Fibroblast of lung (primary cell): ENCODE measurements around the gene EFCAB12. TPM values are rescaled to one million over a fixed set of nuclear protein-coding genes. Genes with fewer than 3 reads are reported as not detected.
"Not testable (repeated sequence)": the region's sequence is repeated elsewhere in the genome, so short reads cannot be mapped to it uniquely, and the experiment has no call there.

Experiments used
- DNase-seq, 2 donors: peaks; one replicate each; pipeline versions ENCODE4 v3.0.0 to v3.0.0-alpha.2; 2010; ENCODE audit warnings: low read depth in 2 of 2
- H2AFZ ChIP-seq: 2 replicates; pipeline ENCODE4 v1.5.1; 2012; ENCODE audit warnings: low read length, control low read depth, inconsistent platforms
- H3K27ac ChIP-seq: 2 replicates; pipeline ENCODE4 v1.5.1; 2011; ENCODE audit warnings: low read length, control low read depth; ENCODE audit not compliant: insufficient read depth
- H3K27me3 ChIP-seq: 2 replicates; pipeline ENCODE4 v1.5.1; 2011; ENCODE audit warnings: mild to moderate bottlenecking, low read length; ENCODE audit not compliant: control insufficient read depth, insufficient read depth
- H3K36me3 ChIP-seq: 2 replicates; pipeline ENCODE4 v1.5.1; 2011; ENCODE audit warnings: low read length; ENCODE audit not compliant: control insufficient read depth, insufficient read depth
- H3K4me1 ChIP-seq: 2 replicates; pipeline ENCODE4 v1.5.1; 2011; ENCODE audit warnings: low read length; ENCODE audit not compliant: control insufficient read depth, insufficient read depth; ENCODE audit errors: extremely low read depth
- H3K4me2 ChIP-seq: 2 replicates; pipeline ENCODE4 v1.5.1; 2011; ENCODE audit warnings: low read length, control low read depth; ENCODE audit not compliant: insufficient read depth; ENCODE audit errors: extremely low read depth
- H3K4me3 ChIP-seq, 4 experiments: fragments of 200-600 bp in 1 of 4; sonication (generic) in 1 of 4; replicated peaks in 1 of 4; 2 replicates each; pipeline ENCODE4 v1.5.1; 2011 to 2016; ENCODE audit warnings: low read length in 4 of 4, low read depth in 3 of 4, mild to moderate bottlenecking in 3 of 4, control low read depth in 2 of 4, inconsistent platforms in 1 of 4, mixed read lengths in 1 of 4; ENCODE audit not compliant: insufficient read depth in 1 of 4; ENCODE audit errors: control extremely low read depth in 1 of 4
- H3K79me2 ChIP-seq: 2 replicates; pipeline ENCODE4 v1.5.1; 2012; ENCODE audit warnings: mild to moderate bottlenecking, low read length, inconsistent platforms; ENCODE audit not compliant: control insufficient read depth, insufficient read depth
- H3K9ac ChIP-seq: 2 replicates; pipeline ENCODE4 v1.5.1; 2011; ENCODE audit warnings: mild to moderate bottlenecking, low read length, control low read depth; ENCODE audit not compliant: insufficient read depth
- H3K9me3 ChIP-seq: 2 replicates; pipeline ENCODE4 v1.5.1; 2012; ENCODE audit warnings: low read depth, low read length; ENCODE audit not compliant: control insufficient read depth, insufficient read depth
- H4K20me1 ChIP-seq: 2 replicates; pipeline ENCODE4 v1.5.1; 2011; ENCODE audit warnings: low read length; ENCODE audit not compliant: control insufficient read depth, insufficient read depth; ENCODE audit errors: extremely low read depth
- EZH2 ChIP-seq: IDR thresholded peaks from 2 replicates; pipeline ENCODE4 v1.5.1; 2012; ENCODE audit warnings: low read length, control low read depth, mild to moderate bottlenecking; ENCODE audit errors: missing control alignments
- polyA plus RNA-seq, 2 donors: library from polyadenylated mRNA; depleted of rRNA in 1 of 2; stranded (reverse) in 1 of 2; unstranded in 1 of 2; fragments of >200 nt; gene quantifications; 2 replicates each; pipeline ENCODE4 v1.2.1, GENCODE V29; 2011 to 2012; ENCODE audit warnings: missing spikeins in 1 of 2
- total RNA-seq: library from RNA; depleted of rRNA; stranded (reverse); fragments of >200 nt; gene quantifications from 2 replicates; pipeline ENCODE4 v1.2.1, GENCODE V29; 2014
- TF ChIP-seq, protein P1 (sequence below), 2 donors: IDR thresholded peaks in 1 of 2; conservative IDR thresholded peaks in 1 of 2; 1 replicate in 1 of 2; 2 replicates in 1 of 2; pipeline ENCODE4 v1.5.1; 2011 to 2012; ENCODE audit warnings: low read length in 2 of 2, control low read depth in 1 of 2, inconsistent platforms in 1 of 2, low read depth in 1 of 2, mild to moderate bottlenecking in 1 of 2

EFCAB12 gene
- total and polyA plus RNA-seq, 2 donors (not counting 1 experiment from before 2014, with no cell fraction given) = 0.17 TPM; not detected in 1

DNA sequence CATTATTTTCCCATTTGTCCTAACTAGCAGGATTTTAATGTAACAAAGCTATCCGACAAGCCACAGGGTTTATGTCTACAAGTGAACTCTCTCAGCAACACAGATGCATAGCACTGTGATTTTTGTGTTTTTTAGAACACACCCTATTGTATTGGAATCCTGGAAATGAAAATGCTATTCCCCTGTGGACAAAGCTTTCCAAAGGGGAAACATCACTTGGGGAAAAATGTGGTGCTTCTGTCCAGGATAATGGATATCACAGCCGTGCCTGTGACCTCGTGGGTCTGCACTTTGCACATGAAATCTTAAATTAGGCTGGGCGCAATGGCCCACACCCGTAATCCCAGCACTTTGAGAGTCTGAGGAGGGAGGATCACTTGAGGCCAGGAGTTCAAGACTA, 60.6 kb downstream of the EFCAB12 start:
- Histone ChIP-seq H3K27me3 (no peaks in the 10 kb centered on the region), H4K20me1 (no peaks in the 10 kb centered on the region), H3K4me3 (no peak overlapping the region), H3K36me3 (no peaks in the 10 kb centered on the region), H3K4me1 (no peaks in the 10 kb centered on the region), H3K79me2 (no peaks in the 10 kb centered on the region), H3K4me2 (no peak overlapping the region), H3K27ac (no peak overlapping the region), H3K9me3 (no peaks in the 10 kb centered on the region), H3K9ac (no peak overlapping the region), H2AFZ (no peak overlapping the region)
- TF ChIP-seq, protein P1, sequence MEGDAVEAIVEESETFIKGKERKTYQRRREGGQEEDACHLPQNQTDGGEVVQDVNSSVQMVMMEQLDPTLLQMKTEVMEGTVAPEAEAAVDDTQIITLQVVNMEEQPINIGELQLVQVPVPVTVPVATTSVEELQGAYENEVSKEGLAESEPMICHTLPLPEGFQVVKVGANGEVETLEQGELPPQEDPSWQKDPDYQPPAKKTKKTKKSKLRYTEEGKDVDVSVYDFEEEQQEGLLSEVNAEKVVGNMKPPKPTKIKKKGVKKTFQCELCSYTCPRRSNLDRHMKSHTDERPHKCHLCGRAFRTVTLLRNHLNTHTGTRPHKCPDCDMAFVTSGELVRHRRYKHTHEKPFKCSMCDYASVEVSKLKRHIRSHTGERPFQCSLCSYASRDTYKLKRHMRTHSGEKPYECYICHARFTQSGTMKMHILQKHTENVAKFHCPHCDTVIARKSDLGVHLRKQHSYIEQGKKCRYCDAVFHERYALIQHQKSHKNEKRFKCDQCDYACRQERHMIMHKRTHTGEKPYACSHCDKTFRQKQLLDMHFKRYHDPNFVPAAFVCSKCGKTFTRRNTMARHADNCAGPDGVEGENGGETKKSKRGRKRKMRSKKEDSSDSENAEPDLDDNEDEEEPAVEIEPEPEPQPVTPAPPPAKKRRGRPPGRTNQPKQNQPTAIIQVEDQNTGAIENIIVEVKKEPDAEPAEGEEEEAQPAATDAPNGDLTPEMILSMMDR (conservative IDR thresholded peaks at IDR 0.05 in 1 of 2, IDR thresholded peaks at IDR 0.05 in 1 of 2; ENCODE audit: low read depth in 1 of 2, low read length in 2 of 2) = no peak
- no peak for TF ChIP-seq EZH2
- DNase-seq = no peak

DNA sequence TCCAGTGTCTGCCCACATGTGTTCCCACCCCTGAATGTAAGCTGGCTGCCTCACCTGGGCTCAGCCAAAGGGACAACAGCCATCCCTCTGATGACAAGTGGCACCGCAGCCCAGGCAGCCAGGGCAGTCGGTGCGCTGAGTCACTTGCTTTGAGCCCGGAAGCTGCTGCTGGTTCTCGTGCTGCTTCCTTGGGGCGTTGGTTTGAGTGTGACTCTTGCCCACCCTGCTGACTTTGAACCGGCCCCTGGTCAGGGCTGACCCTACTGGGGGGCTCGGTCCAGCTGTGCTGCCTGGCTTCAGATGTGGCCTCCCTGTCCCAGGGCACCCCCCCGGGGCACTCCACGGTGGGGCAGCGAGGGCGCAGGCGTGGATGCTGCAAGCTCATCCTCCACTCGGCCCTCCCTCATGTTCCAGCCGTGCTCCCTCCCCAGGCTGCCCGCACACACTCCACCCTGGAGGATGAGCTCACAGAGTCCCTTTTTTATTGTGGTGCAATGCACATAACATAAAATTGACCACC, 62.1 kb downstream of the EFCAB12 start:
- Histone ChIP-seq H3K4me1 (no peaks in the 10 kb centered on the region), H3K36me3 (no peaks in the 10 kb centered on the region), H3K27ac (no peak overlapping the region), H3K4me2 (no peak overlapping the region), H2AFZ (no peak overlapping the region), H3K9me3 (no peaks in the 10 kb centered on the region), H4K20me1 (no peaks in the 10 kb centered on the region), H3K9ac (no peak overlapping the region), H3K27me3 (no peaks in the 10 kb centered on the region), H3K79me2 (no peaks in the 10 kb centered on the region), H3K4me3 (no peak overlapping the region)
- DNase-seq = no peak
- TF ChIP-seq, protein P1 (conservative IDR thresholded peaks at IDR 0.05 in 1 of 2, IDR thresholded peaks at IDR 0.05 in 1 of 2; ENCODE audit: low read depth in 1 of 2, low read length in 2 of 2) = no peak
- no peak for TF ChIP-seq EZH2

DNA sequence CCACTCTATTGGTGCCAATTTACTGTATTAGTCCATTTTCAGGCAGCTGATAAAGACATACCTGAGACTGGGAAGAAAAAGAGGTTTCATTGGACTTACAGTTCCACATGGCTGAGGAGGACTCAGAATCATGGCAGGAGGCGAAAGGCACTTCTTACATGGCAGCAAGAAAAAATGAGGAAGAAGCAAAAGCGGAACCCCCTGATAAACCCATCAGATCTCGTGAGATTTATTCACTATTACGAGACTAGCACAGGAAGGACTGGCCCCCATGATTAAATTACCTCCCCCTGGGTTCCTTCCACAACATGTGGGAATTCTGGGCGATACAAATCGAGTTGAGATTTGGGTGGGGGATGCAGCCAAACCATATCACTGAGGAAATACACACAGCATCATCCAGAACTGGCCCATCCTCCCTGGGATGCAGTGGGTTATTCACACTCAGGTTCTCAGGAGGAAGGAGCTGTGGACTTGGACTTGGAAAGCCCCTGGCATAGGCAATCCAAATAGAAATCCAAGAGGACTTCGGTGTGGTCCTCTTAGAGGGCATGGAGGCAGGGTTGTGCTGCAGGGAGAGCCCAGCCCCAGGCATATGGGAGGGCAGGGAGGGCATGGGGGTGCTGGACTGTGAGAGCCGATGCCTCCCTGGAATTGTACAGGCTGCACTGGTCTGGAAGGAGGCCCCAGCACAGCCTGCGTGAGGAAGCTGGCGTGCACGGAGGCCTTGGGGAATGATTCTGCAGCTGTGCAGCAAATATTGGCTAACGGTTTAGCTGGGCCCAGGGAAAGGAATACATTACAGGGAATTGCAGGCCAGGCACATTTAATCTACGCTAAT, 62.9 kb downstream of the EFCAB12 start:
- no peak overlapping the region for H3K4me3 ChIP-seq
- H3K27ac ChIP-seq = no peak overlapping the region
- H3K79me2 ChIP-seq = no peaks in the 10 kb centered on the region
- no peaks in the 10 kb centered on the region for H3K27me3 ChIP-seq
- no peaks in the 10 kb centered on the region for H4K20me1 ChIP-seq
- TF ChIP-seq EZH2 = no peak
- TF ChIP-seq, protein P1 (conservative IDR thresholded peaks at IDR 0.05 in 1 of 2, IDR thresholded peaks at IDR 0.05 in 1 of 2; ENCODE audit: low read depth in 1 of 2, low read length in 2 of 2) = no peak
- H3K36me3 ChIP-seq = no peaks in the 10 kb centered on the region
- no peaks in the 10 kb centered on the region for H3K4me1 ChIP-seq
- DNase-seq = no peak
- no peak overlapping the region for H3K9ac ChIP-seq
- no peaks in the 10 kb centered on the region for H3K9me3 ChIP-seq
- no peak overlapping the region for H2AFZ ChIP-seq
- H3K4me2 ChIP-seq = no peak overlapping the region

DNA sequence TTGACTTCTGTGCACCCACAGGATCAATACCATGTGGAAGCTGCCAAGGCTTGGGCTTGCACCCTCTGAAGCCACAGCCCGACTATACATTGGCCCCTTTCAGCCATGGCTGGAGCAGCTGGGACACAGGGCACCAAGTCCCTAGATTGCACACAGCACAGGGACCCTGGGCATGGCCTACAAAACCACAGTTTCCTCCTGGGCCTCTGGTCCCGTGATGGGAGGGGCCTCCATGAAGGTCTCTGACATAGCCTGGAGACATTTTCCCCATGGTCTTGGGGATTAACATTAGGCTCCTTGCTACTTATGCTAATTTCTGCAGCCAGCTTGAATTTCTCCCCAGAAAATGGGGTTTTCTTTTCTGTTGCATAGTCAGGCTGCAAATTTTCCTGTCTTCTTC, 63.6 kb downstream of the EFCAB12 start:
- not testable (repeated sequence) for H3K4me1 ChIP-seq, H3K4me3 ChIP-seq, H3K79me2 ChIP-seq, H4K20me1 ChIP-seq, H3K9me3 ChIP-seq, H3K27ac ChIP-seq, H3K36me3 ChIP-seq, H3K27me3 ChIP-seq, DNase-seq, H3K4me2 ChIP-seq, H2AFZ ChIP-seq, H3K9ac ChIP-seq
